Activated T-cell treated with anti-CD3 and anti-CD28 coated beads, Interleukin-2, amount 50 U/mL, for 24 hours (primary cell): ENCODE results near the gene APBA2.
A peak's percentile ranks its signal among the peaks of the same experiment; 100 is the strongest.

Experiments used
- DNase-seq: peaks from one replicate; pipeline ENCODE4 v3.0.0-alpha.2; 2020
- H3K27ac Mint-ChIP-seq: 2 replicates; pipeline ENCODE4 v1.8.0; 2020; ENCODE audit warnings: mild to moderate bottlenecking, mixed read lengths
- H3K27me3 Mint-ChIP-seq: 2 replicates; pipeline ENCODE4 v1.8.0; 2020; ENCODE audit warnings: mixed read lengths
- H3K36me3 Mint-ChIP-seq: 2 replicates; pipeline ENCODE4 v1.8.0; 2020; ENCODE audit warnings: low read depth, mixed read lengths
- H3K4me1 Mint-ChIP-seq: 2 replicates; pipeline ENCODE4 v1.8.0; 2020; ENCODE audit warnings: low read depth, mixed read lengths
- H3K4me3 Mint-ChIP-seq: 2 replicates; pipeline ENCODE4 v1.8.0; 2020; ENCODE audit warnings: mild to moderate bottlenecking, moderate library complexity, mixed read lengths
- H3K9me3 Mint-ChIP-seq: 2 replicates; pipeline ENCODE4 v1.8.0; 2020; ENCODE audit warnings: mixed read lengths

Gene APBA2

DNA sequence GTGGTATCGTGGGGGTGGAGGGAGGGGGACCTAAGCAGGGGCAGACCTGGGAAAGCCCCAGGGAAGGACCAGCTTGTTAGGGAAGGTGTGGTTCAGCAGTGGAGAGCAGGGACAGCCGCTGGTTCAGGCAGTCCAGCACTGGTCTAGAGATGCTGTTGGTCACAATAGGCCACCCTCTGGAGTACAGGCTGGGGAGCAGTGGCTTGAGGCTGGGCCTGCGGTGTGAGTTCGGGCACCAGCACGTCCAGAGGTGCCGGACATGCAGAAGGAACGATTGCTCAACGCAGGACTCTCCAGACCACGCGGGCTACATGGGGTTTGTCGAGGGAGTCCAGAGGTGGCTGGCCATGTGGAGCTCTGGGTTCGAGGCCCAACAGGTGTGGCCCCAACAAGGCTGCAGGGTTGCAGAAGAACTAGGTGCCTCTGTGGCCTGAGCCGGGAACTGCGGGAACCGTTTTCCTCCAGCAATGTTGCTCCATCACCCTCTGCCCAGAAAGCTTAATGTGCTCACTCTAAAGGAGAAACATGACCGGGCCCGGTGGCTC is 143.9 kb downstream of the APBA2 start:
- Mint-ChIP-seq H3K4me3 (no peak overlapping the region), H3K27ac (no peak overlapping the region), H3K36me3 (peaks cover 13% of the 10 kb centered on the region), H3K4me1 (peaks cover 41% of the 10 kb centered on the region), H3K27me3 (no peaks in the 10 kb centered on the region), H3K9me3 (no peaks in the 10 kb centered on the region)
- DNase-seq: no peak

DNA sequence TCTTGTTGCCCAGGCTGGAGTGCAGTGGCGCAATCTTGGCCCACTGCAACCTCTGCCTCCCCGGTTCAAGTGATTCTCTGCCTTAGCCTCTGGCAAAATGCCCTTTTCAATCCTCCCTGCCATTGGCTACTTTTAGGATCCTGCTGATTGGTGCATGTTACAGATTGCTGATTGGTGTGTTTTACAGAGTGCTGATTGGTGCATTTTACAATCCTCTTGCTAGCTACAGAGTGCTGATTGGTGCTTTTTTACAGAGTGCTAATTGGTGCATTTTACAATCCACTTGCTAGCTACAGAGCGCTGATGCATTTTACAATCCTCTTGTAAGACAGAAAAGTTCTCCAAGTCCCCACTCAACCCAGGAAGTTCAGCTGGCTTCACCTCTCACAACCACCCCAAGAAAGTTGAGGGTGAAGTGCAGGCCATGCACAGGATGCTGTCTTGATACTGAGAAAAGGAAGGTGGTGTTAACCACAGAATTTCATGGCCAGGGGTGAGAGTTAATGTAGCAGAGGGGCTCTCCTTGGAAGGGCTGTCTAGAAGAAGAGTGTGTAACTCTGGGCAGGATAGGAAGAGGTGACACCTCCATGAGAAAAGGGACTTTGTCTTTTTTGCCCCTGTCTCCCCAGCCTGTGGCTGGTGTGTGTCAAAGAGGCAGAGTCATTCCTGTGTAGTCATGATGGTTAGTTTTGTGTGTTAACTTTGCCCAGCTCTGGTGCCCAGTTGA is 145.9 kb downstream of the APBA2 start:
- no peaks in the 10 kb centered on the region for H3K27me3 Mint-ChIP-seq
- H3K27ac Mint-ChIP-seq: peak overlapping the region; percentile 35
- no peak overlapping the region for H3K4me3 Mint-ChIP-seq

DNA sequence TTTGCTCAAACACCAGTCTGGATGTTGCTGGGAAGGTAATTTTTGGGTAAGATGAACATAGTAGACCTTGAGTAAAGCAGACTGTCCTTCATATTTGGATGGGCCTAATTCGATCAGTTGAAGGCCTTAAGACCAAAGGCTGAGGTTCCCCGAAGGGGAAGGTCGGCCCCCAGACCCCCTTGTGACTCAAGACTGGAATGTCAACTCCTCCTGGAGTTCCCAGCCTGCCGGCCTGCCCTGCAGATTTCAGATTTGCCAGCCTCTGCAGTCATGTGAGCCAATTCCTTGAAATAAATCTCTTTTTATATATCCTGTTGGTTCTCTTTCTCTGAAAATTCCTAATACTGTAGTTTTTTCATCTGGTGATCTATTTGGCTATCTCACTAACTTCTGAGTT is 146.5 kb downstream of the APBA2 start:
- DNase-seq: no peak
- Mint-ChIP-seq H3K9me3 (no peaks in the 10 kb centered on the region), H3K27me3 (no peaks in the 10 kb centered on the region), H3K36me3 (peaks cover 12% of the 10 kb centered on the region), H3K27ac (peak overlapping the region; percentile 35), H3K4me3 (no peak overlapping the region), H3K4me1 (peaks cover 49% of the 10 kb centered on the region)

More for the DNA sequence above, 145.9 kb downstream of the APBA2 start:
- no peak for DNase-seq
- Mint-ChIP-seq H3K9me3 (no peaks in the 10 kb centered on the region), H3K4me1 (peaks cover 47% of the 10 kb centered on the region), H3K36me3 (peaks cover 12% of the 10 kb centered on the region)

DNA sequence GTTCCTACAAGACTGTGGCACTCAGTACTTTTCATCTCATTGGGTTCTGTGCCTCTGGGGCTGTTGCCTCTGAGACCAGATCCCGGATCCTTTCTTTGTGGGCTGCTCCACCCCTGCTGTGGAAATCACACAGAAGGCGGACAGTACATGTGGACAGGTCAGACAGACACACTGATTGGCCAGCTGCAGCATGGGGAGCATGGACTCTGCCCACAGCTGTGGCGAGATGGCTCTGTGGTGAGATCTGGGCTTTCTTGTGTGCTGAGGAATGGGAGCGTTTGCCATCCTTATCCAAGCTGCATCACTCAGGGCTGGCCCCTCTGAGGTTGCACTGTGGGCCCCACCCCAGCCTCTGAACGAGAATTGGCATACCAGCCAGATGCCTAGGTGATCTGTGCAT is 147.0 kb downstream of the APBA2 start:
- H3K36me3 Mint-ChIP-seq: peaks cover 12% of the 10 kb centered on the region
- no peaks in the 10 kb centered on the region for H3K9me3 Mint-ChIP-seq
- H3K4me3 Mint-ChIP-seq: no peak overlapping the region
- peaks cover 55% of the 10 kb centered on the region for H3K4me1 Mint-ChIP-seq
- no peak overlapping the region for H3K27ac Mint-ChIP-seq
- DNase-seq: no peak
- H3K27me3 Mint-ChIP-seq: no peaks in the 10 kb centered on the region

DNA sequence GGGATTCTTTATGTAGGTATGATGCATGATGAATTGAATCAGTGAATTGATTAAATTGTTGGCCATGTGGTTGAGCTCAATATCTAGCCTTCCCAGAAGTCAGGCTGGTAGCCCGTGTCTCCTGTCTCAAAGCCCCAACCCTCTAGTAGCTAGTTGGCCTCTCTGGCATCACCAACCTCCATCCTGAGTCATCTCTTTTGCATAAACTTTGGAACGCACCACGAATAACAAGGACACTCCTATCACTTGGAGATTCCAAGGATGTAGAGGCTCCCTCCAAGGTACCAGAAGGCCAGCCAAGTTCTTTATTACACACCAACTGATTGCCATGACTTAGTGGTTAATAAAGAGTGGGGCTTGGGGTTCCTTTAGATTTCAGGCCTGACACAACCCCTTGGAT is 148.4 kb downstream of the APBA2 start:
- Mint-ChIP-seq H3K4me1 (peaks cover 61% of the 10 kb centered on the region), H3K9me3 (no peaks in the 10 kb centered on the region), H3K27me3 (no peaks in the 10 kb centered on the region), H3K4me3 (no peak overlapping the region), H3K36me3 (peaks cover 12% of the 10 kb centered on the region), H3K27ac (no peak overlapping the region)
- DNase-seq: no peak

DNA sequence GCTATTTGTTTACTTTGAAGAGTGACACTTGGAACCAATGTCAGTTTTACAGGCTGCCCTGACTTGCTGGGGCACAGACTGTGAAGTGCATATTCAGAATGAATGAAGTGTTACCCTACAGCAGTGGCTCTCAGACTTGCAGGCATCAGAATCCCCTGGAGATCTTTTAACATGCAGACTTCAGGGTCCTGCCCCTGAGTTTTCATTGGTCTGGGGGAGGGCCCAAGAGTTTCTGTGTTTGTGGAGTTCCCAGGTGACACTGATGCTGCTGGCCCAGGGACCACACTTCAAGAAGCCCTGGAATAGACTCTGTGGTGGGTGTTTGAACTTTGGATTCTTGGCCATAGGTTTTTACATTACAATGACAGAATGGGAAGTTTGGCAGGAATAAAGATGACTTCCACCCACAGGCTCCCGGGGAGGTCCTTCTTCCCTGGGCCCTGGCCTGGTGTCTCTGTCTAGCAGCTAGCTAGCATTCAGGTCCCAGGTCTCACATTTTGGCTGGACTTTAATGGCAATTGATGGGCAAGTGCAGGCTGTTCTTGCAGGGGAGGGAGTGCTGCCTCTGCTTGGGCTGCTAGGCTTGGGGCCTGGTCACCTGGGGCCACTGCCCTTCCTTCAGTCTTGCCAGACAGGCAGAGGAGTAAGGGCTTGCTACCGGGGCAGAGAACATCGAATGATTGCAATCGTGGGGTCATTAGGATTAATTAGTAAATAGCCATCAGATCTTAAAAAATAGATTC is 149.0 kb downstream of the APBA2 start:
- Mint-ChIP-seq H3K4me3 (no peak overlapping the region), H3K9me3 (no peaks in the 10 kb centered on the region), H3K36me3 (peaks cover 9% of the 10 kb centered on the region), H3K27me3 (no peaks in the 10 kb centered on the region), H3K27ac (no peak overlapping the region), H3K4me1 (peaks cover 65% of the 10 kb centered on the region)
- no peak for DNase-seq

DNA sequence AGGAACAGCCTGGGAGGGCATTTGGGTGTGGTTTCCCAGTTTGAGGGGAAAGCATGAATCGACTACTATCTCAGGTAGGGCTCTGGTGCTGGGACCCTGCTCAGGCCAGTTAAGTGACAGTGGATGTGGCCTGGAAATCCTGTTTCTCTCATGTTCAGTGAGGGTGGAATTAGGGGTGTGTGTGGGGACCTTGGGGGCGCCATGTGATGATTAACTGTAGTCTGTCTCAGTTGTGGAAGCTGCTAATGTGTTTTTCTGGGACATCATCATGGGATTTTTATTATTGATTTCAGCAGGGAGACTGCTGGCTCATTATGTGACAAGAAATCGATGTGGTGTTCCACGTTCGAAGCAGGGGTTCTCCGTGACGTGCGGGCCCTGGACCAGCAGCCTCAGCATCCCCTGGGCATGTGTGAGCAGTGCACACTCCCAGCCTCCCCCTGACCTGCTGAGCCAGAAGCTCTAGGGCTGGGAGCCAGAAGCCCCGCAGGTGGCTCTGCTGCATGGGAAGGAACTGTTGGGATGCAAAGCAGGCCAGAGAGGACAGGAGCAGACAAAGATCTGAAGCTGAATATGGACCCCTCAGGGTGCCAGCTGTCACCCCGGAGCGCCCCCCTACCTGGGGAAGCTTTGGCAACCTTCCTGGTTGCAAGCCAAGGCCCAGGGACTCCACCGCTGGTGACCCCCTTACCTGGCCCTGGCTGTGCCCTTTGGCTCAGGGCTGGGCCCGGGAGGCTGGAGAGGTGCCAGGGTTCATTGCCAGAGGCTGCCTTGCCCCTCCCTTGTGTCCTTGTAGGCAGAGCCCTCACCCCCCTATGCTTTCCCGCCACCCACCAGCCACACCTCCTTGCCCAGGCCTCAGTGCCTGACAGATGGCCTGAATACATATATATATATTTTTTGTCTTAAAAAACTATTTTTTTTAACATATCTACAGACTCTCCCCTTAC is 149.8 kb downstream of the APBA2 start:
- Mint-ChIP-seq H3K36me3 (peaks cover 9% of the 10 kb centered on the region), H3K4me1 (peaks cover 71% of the 10 kb centered on the region), H3K9me3 (no peaks in the 10 kb centered on the region), H3K4me3 (no peak overlapping the region), H3K27me3 (no peaks in the 10 kb centered on the region), H3K27ac (no peak overlapping the region)
- no peak for DNase-seq

DNA sequence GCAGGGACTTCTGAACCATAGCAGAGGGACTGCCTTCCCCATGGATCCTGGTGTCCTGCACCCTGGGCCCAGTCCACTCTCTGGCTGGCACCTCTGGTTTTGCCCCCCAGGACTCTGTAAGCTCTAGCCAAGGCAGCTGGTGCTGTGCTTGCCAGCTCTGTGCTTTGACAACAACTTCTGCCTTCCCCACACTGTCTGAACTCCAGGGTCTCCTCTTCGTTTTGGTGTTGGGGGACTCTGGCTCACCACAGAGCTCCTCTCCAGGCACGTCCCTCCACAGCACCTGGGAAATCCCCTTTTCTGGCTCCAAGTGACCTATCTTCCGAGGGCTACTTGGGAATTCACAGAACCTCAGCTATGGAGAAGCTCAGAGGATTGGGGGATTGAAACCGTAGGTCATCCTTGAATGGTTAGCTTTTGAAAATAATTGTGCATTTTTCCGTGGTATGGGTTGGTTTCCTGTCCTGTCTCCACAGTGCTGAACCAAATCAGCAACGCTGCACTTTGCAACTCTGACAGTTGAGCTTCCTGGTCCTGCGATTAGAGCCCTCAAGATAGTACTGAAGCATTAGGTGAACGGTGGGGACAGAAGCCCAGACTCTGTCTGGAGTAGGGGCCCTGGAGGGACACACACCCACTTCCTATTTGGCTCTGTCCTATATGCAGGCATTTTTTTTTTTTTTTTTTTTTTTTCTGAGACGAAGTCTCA is 152.4 kb downstream of the APBA2 start:
- Mint-ChIP-seq H3K36me3 (peaks cover 4% of the 10 kb centered on the region), H3K27ac (no peak overlapping the region), H3K27me3 (no peaks in the 10 kb centered on the region), H3K9me3 (no peaks in the 10 kb centered on the region), H3K4me3 (no peak overlapping the region), H3K4me1 (peaks cover 71% of the 10 kb centered on the region)
- no peak for DNase-seq

DNA sequence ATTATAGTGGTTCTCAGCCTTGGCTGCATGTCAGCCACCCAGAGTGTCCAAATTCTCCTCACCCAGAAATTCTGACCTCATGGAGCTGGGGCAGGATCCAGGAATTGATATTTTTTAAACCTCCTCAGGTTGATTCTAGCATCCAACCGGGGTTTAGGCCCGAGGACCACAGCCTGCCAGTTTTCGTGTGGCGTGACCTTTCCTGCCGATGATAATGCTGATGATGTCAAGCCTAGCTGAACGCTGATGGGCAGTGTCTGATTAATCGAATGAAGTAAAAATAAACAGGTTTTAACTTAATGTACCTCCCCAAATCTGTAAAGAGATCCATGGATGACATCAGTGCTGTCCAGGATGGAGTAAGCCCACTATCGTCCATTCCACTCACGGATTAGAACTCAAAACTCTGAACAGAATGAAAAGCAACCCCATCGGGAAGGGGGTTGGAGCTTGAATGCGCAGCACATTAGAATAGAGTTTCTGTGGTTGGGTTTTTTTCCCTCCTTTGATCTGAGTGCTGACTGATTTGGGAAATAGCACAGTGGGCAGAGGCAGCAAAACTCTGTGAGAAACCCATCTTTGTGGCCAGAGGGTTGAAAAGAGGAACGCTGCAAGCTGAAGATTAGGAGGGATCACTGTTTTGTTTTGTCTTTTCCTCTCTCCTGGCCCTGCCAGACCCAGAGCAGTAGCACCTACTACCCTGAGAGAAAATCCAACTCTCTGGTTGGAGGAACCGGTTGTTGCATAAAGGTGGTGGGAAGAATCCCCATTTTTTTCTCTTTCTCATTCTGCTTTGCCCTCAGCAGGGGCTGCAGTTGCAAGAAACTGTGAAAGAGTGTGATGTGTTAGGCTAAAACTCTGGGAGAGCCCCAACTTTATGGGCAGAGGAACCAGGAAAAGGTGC is 153.9 kb downstream of the APBA2 start:
- H3K4me3 Mint-ChIP-seq: peak overlapping the region; percentile 15

DNA sequence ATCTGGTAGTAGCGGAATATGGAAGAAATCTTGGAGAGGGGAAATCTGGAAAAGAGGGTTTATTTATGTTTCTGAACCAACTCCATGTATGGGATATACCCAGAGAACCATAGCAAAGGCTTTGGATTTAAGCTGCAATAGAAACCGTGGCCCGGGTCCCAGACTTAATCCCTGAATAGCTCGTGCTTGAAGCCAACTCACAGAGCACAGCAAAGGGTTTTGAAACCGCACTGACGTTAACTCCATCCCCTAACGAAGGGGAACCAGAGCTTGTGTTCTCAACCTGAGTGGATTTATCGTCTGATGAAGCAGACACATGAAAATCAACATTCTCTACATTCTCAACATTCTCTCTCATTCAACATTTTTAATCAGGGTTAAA is 154.6 kb downstream of the APBA2 start:
- Mint-ChIP-seq H3K36me3 (peaks cover under 1% of the 10 kb centered on the region), H3K9me3 (no peaks in the 10 kb centered on the region), H3K4me3 (no peak overlapping the region), H3K4me1 (peaks cover 71% of the 10 kb centered on the region), H3K27me3 (no peaks in the 10 kb centered on the region), H3K27ac (peak overlapping the region; percentile 78)
- no peak for DNase-seq

More for the DNA sequence above, 153.9 kb downstream of the APBA2 start:
- H3K4me1 Mint-ChIP-seq: peaks cover 72% of the 10 kb centered on the region
- H3K9me3 Mint-ChIP-seq: no peaks in the 10 kb centered on the region
- H3K36me3 Mint-ChIP-seq: peaks cover 2% of the 10 kb centered on the region
- no peak for DNase-seq
- no peaks in the 10 kb centered on the region for H3K27me3 Mint-ChIP-seq
- H3K27ac Mint-ChIP-seq: peak overlapping the region; percentile 78

DNA sequence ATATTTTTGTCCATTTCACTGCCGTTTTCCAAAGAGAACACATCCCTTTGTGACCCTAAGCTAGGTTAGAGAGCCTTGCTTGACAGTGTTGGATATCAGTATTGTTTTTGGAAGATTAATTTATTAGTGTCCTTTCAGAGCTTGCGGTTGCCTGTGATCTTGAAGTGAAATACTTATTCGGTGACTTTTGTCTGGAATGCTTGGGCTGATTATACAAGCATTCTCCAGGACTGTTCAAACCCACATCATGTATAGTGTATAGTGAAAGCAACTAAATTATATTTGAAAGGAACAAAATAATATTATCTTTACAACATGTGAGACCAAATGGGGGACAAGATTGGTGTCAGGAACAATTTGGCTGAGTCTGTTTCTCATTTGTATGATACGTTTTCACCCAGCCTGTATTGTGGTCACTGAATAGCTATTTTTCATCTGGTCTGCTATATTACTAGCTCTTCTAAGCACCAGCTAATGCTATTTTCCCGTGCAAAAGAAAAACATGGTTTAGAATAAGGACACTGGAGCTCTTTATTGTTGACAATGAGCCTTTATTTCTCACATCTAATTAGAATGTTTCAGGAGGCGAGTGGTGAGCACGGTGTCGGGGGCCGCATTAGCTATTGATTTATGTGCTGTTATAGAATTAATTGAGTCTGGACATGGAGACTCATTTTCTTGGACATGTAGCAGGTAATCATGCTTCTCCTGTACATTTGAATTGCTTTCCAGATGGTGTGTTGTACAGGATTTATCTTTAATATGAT is 158.1 kb downstream of the APBA2 start:
- Mint-ChIP-seq H3K4me3 (no peak overlapping the region), H3K4me1 (peaks cover 71% of the 10 kb centered on the region), H3K9me3 (no peaks in the 10 kb centered on the region), H3K27me3 (no peaks in the 10 kb centered on the region), H3K27ac (no peak overlapping the region), H3K36me3 (no peaks in the 10 kb centered on the region)
- DNase-seq: no peak

DNA sequence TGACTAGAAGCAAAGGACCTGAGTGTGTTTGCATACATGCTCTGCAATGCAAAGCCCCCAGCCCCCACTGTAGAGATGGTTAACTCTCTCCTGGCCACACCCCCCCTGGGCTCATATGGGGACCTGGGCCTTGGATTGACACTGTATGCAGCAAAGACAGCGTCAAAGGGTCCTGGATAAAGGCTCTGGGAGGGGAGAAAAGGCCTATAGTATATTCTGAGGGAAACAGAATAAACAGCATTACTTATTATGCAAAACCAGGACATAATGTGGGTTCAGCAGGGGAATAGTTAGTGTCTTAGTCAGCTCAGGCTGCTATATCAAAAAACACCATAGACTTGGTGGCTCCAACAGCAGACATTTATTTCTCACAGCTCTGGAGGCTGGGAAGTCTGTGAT is 158.7 kb downstream of the APBA2 start:
- DNase-seq: no peak
- Mint-ChIP-seq H3K4me3 (no peak overlapping the region), H3K36me3 (no peaks in the 10 kb centered on the region), H3K27me3 (no peaks in the 10 kb centered on the region), H3K27ac (peak overlapping the region; percentile 47), H3K4me1 (peaks cover 69% of the 10 kb centered on the region), H3K9me3 (no peaks in the 10 kb centered on the region)
